Natural killer cell (primary cell): ENCODE data around the gene EXOG. TPM values are rescaled to one million over a fixed set of nuclear protein-coding genes. Genes with fewer than 3 reads are reported as not detected.
A peak's percentile ranks its signal among the peaks of the same experiment; 100 is the strongest.

Experiments used
- ATAC-seq, 3 donors: fragments of 150-1000 bp in 2 of 3; fragments of 200-7000 bp in 1 of 3; cut with Tn5 transposase; 1 replicate in 1 of 3; 2 replicates in 2 of 3; pipeline ENCODE4 v1.10.0; 2021; ENCODE audit warnings: mild to moderate bottlenecking in 2 of 3, moderate library complexity in 2 of 3
- DNase-seq, 2 donors: peaks; one replicate each; pipeline versions ENCODE4 v3.0.0 to v3.0.0-alpha.2; 2013 to 2021; ENCODE audit warnings: mixed read lengths in 1 of 2
- H3K27ac ChIP-seq: one replicate; pipeline ENCODE4 v1.5.1; 2013; ENCODE audit warnings: mild to moderate bottlenecking, low read length
- H3K27me3 ChIP-seq: one replicate; pipeline ENCODE4 v1.6.1; 2013; ENCODE audit warnings: low read length; ENCODE audit not compliant: control insufficient read depth, insufficient read depth
- H3K36me3 ChIP-seq: one replicate; pipeline ENCODE4 v1.6.1; 2013; ENCODE audit warnings: low read length; ENCODE audit not compliant: control insufficient read depth, insufficient read depth
- H3K4me1 ChIP-seq: one replicate; pipeline ENCODE4 v1.6.1; 2013; ENCODE audit warnings: low read length; ENCODE audit not compliant: control insufficient read depth, insufficient read depth
- H3K4me3 ChIP-seq: one replicate; pipeline ENCODE4 v1.5.1; 2013; ENCODE audit warnings: low read length
- H3K9me3 ChIP-seq: one replicate; pipeline ENCODE4 v1.6.1; 2013; ENCODE audit warnings: low read length; ENCODE audit not compliant: control insufficient read depth, insufficient read depth
- H3K27ac Mint-ChIP-seq, 2 donors: one replicate each; pipeline ENCODE4 v1.8.0; 2022; ENCODE audit warnings: mild to moderate bottlenecking in 2 of 2, mixed read lengths in 2 of 2, moderate library complexity in 1 of 2
- H3K27me3 Mint-ChIP-seq, 2 donors: one replicate each; pipeline ENCODE4 v1.8.0; 2022; ENCODE audit warnings: low read depth in 2 of 2, mixed read lengths in 2 of 2
- H3K36me3 Mint-ChIP-seq: one replicate; pipeline ENCODE4 v1.8.0; 2022; ENCODE audit warnings: mixed read lengths
- H3K4me1 Mint-ChIP-seq, 2 donors: one replicate each; pipeline ENCODE4 v1.8.0; 2022; ENCODE audit warnings: mixed read lengths in 2 of 2
- H3K4me3 Mint-ChIP-seq: one replicate; pipeline ENCODE4 v1.8.0; 2022; ENCODE audit warnings: mild to moderate bottlenecking, moderate library complexity, mixed read lengths
- H3K9me3 Mint-ChIP-seq, 2 donors: one replicate each; pipeline ENCODE4 v1.8.0; 2022; ENCODE audit warnings: mixed read lengths in 2 of 2
- WGBS: methylation state at CpG from one replicate; pipeline ENCODE4 v1.1.7; 2013; ENCODE audit warnings: missing lambda C conversion rate; ENCODE audit not compliant: insufficient coverage; 5-methylcytosine and 5-hydroxymethylcytosine counted together
- intact Hi-C: fragments of 100-400 bp; cut with micrococcal nuclease; formaldehyde crosslinking; loops from one replicate; pipeline ENCODE4 v1.14.2; 2022
- total RNA-seq, 4 donors: library from RNA; stranded (reverse); fragments of 120-200 nt in 1 of 4; gene quantifications; one replicate each; pipeline versions ENCODE4 v1.2.3 to v1.2.4, GENCODE V29; 2013 to 2022
- TF ChIP-seq, protein P1 (sequence below): fragments of 200-600 bp; IDR thresholded peaks from one replicate; pipeline ENCODE4 v1.8.0; 2022; ENCODE audit warnings: antibody characterized with exemption

EXOG gene
- total RNA-seq, 3 donors from 2014 or later (not counting 1 experiment from before 2014, with no cell fraction given): 27.3 to 34.5 (median 30.5) TPM

DNA sequence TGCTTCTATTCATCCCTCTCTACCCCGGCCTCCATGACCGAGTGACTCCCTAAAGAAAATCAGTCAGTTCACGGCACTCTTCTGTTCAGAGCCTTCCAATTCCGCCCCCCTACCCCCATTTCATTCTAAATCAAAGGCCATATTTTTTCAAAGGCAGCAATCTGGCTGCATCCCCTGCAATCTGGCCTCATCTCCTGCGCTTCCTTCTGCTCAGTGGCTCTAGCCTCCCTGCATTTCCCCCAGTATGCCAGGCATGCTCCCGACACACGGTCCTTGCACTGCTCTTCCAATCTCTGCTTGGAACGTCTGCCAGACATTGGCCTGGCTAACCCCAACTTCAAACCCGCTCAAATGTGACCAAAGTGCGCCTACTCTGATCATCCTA is 67.7 kb downstream of the EXOG start:
- Histone ChIP-seq H3K27ac (no peak overlapping the region), H3K27me3 (no peaks in the 10 kb centered on the region), H3K4me3 (no peak overlapping the region), H3K4me1 (no peaks in the 10 kb centered on the region), H3K36me3 (no peaks in the 10 kb centered on the region), H3K9me3 (no peaks in the 10 kb centered on the region)
- 92% methylated on average over 10 of the region's 10 CpGs for WGBS
- ATAC-seq: no peak
- no peak for DNase-seq
- TF ChIP-seq, protein P1, sequence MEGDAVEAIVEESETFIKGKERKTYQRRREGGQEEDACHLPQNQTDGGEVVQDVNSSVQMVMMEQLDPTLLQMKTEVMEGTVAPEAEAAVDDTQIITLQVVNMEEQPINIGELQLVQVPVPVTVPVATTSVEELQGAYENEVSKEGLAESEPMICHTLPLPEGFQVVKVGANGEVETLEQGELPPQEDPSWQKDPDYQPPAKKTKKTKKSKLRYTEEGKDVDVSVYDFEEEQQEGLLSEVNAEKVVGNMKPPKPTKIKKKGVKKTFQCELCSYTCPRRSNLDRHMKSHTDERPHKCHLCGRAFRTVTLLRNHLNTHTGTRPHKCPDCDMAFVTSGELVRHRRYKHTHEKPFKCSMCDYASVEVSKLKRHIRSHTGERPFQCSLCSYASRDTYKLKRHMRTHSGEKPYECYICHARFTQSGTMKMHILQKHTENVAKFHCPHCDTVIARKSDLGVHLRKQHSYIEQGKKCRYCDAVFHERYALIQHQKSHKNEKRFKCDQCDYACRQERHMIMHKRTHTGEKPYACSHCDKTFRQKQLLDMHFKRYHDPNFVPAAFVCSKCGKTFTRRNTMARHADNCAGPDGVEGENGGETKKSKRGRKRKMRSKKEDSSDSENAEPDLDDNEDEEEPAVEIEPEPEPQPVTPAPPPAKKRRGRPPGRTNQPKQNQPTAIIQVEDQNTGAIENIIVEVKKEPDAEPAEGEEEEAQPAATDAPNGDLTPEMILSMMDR: no peak
- no peak overlapping the region for H3K27ac Mint-ChIP-seq
- no peak overlapping the region for H3K4me3 Mint-ChIP-seq
- intact Hi-C loops: no loop called here
- H3K9me3 Mint-ChIP-seq: no peaks in the 10 kb centered on the region
- no peaks in the 10 kb centered on the region for H3K36me3 Mint-ChIP-seq
- peaks cover 0 to 5% of the 10 kb centered on the region in 2 donors for H3K27me3 Mint-ChIP-seq
- peaks cover 0 to 4% of the 10 kb centered on the region in 2 donors for H3K4me1 Mint-ChIP-seq

DNA sequence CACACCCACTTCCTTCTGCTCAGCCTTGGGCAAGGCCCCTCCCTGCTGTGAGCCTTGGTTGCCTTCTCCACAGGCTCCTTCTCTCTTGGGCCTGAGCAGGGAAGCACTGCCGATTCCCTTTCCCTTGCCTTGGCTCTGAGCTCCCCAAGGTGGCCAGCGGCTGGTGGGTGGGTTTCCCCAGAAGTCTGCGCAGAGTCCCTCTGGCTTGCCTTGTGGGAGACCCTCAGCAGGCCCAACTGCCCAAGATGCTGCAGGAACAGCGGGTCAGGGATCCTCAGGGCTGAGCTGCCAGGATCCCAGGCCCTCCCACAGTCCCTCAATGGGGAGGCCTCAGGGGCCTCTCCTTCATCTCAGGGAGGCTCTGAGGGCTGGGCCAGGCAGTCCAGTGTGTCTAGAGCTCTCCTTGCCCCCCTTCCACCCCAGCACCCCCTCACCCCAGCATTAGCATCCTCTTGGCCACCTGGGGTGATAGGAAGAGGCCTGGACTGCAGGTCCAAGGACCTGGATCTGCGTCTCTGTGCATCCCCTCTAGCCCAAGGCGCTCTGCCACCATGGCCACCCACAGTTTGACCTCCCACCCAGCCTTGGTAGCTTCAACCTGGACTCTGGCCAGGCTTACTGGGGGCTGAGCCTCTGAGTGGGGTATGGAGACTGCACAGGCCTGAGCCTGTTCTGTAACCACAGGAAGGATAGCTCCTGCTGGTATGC is 68.6 kb downstream of the EXOG start:
- Histone ChIP-seq H3K9me3 (no peaks in the 10 kb centered on the region), H3K4me3 (no peak overlapping the region), H3K27me3 (no peaks in the 10 kb centered on the region), H3K4me1 (no peaks in the 10 kb centered on the region), H3K36me3 (no peaks in the 10 kb centered on the region), H3K27ac (no peak overlapping the region)
- Mint-ChIP-seq H3K36me3 (no peaks in the 10 kb centered on the region), H3K27ac (no peak overlapping the region), H3K4me1 (peaks cover 0 to 4% of the 10 kb centered on the region in 2 donors), H3K9me3 (no peaks in the 10 kb centered on the region), H3K27me3 (peaks cover 0 to 5% of the 10 kb centered on the region in 2 donors), H3K4me3 (no peak overlapping the region)
- ATAC-seq: peak in 1 of 3 donors; percentile 31
- intact Hi-C loops: no loop called here
- no peak for DNase-seq
- 97% methylated on average over 6 of the region's 6 CpGs for WGBS
- TF ChIP-seq, protein P1: no peak

DNA sequence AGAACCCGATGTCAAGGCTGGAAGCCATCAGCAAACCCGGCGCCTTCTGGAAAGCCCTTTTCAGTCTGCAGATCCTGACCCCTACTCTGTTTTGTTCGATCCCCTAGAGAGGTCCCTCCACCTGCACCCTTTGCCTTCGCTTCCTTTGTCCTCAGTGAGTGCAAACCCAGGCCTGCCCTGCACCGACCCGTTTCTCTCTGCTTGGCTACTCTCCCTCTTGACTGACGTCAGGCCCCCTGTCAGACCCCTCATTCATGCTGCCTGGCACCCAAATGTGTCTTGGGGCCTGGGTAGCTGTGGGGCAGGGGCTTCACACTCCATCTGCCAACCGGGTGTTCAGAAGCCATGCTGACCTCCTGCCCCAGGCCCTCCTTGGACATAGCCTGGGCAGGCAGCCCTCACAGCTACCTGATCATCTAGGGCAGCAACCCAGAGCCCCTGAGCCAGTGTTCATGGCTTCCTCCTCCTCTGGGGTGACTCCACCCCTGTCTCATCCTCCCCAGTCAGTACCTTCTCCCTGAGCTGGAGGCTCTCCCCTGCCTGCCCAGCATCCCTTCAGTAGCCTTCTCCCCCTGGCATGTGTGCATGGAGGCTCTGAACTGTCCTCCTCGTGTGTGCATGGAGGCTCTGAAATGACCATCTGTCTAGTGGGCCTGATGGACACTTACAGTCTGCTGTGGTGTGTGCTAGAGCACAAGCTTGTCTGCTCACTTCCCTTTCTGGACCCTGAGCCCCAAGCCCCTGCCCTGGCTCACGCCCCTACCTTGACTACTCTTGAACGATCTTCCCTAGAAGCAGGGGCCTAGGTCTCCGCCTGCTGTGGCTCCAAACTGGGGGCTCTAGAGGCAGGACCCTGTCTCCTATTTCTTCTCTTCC is 69.4 kb downstream of the EXOG start:
- Mint-ChIP-seq H3K27ac (no peak overlapping the region), H3K36me3 (no peaks in the 10 kb centered on the region), H3K9me3 (no peaks in the 10 kb centered on the region), H3K4me1 (peaks cover 0 to 4% of the 10 kb centered on the region in 2 donors), H3K4me3 (no peak overlapping the region), H3K27me3 (peaks cover 0 to 5% of the 10 kb centered on the region in 2 donors)
- TF ChIP-seq, protein P1: no peak
- Histone ChIP-seq H3K4me3 (no peak overlapping the region), H3K27me3 (no peaks in the 10 kb centered on the region), H3K27ac (no peak overlapping the region), H3K9me3 (no peaks in the 10 kb centered on the region), H3K4me1 (no peaks in the 10 kb centered on the region), H3K36me3 (no peaks in the 10 kb centered on the region)
- intact Hi-C loops: no loop called here
- DNase-seq (no peak), ATAC-seq (no peak)
- 86% methylated on average over 13 of the region's 13 CpGs for WGBS
